Hepatocyte (in vitro differentiated cells): ENCODE results near the gene LSM7. TPM values are rescaled to one million over a fixed set of nuclear protein-coding genes. Genes with fewer than 3 reads are reported as not detected.

Source experiments
- DNase-seq: peaks from one replicate; pipeline ENCODE4 v3.0.0-alpha.2; 2016; ENCODE audit warnings: low spot score
- H2AFZ ChIP-seq: fragments of 200-600 bp; sonication (generic); 2 replicates; pipeline ENCODE4 v1.6.0; 2016; ENCODE audit warnings: antibody characterized with exemption, mild to moderate bottlenecking
- H3K27ac ChIP-seq: fragments of 200-600 bp; sonication (generic); 2 replicates; pipeline ENCODE4 v1.5.1; 2016; ENCODE audit warnings: mild to moderate bottlenecking
- H3K27me3 ChIP-seq: fragments of 200-600 bp; sonication (generic); 2 replicates; pipeline ENCODE4 v1.6.1; 2016
- H3K36me3 ChIP-seq: fragments of 200-600 bp; sonication (generic); replicated peaks from 2 replicates; pipeline ENCODE4 v1.5.1; 2016; ENCODE audit warnings: low read depth; ENCODE audit not compliant: insufficient read depth
- H3K4me1 ChIP-seq: fragments of 200-600 bp; sonication (generic); 2 replicates; pipeline ENCODE4 v1.5.1; 2016; ENCODE audit warnings: mild to moderate bottlenecking, moderate library complexity; ENCODE audit not compliant: insufficient read depth
- H3K4me2 ChIP-seq: fragments of 200-600 bp; sonication (generic); 2 replicates; pipeline ENCODE4 v1.6.0; 2016
- H3K4me3 ChIP-seq: fragments of 200-600 bp; sonication (generic); 2 replicates; pipeline ENCODE4 v1.5.1; 2016; ENCODE audit warnings: mild to moderate bottlenecking
- H3K79me2 ChIP-seq: fragments of 200-600 bp; sonication (generic); 2 replicates; pipeline ENCODE4 v1.6.0; 2017; ENCODE audit warnings: mild to moderate bottlenecking
- H3K9me2 ChIP-seq: fragments of 200-600 bp; sonication (generic); replicated peaks from 2 replicates; pipeline ENCODE4 v1.6.0; 2017; ENCODE audit warnings: mild to moderate bottlenecking; ENCODE audit not compliant: insufficient read depth
- H3K9me3 ChIP-seq: fragments of 200-600 bp; sonication (generic); 2 replicates; pipeline ENCODE4 v1.5.1; 2016; ENCODE audit warnings: low read depth, mild to moderate bottlenecking
- H4K20me1 ChIP-seq: fragments of 200-600 bp; sonication (generic); 2 replicates; pipeline ENCODE4 v1.6.0; 2016; ENCODE audit warnings: mild to moderate bottlenecking; ENCODE audit not compliant: insufficient read depth, poor library complexity, severe bottlenecking
- EZH2 ChIP-seq: fragments of 200-600 bp; sonication (generic); IDR thresholded peaks from 2 replicates; pipeline ENCODE4 v1.6.1; 2016; ENCODE audit warnings: antibody characterized with exemption, mild to moderate bottlenecking, borderline replicate concordance
- EZH2phosphoT487 ChIP-seq: fragments of 200-600 bp; sonication (generic); IDR thresholded peaks from one replicate; pipeline ENCODE4 v1.6.1; 2018; ENCODE audit warnings: antibody characterized with exemption, mild to moderate bottlenecking, low read depth, moderate library complexity; ENCODE audit not compliant: unreplicated experiment, severe bottlenecking
- WGBS: methylation state at CpG from one replicate; pipeline ENCODE4 v1.1.6; 2016; ENCODE audit warnings: low lambda C conversion rate; ENCODE audit errors: missing lambda C conversion rate; 5-methylcytosine and 5-hydroxymethylcytosine counted together
- polyA plus RNA-seq: library from polyadenylated mRNA; unstranded; fragments of >200 nt; fragmentation: Nextera tagmentation; extraction: Ambion mirVana; gene quantifications from 2 replicates; pipeline ENCODE4 v1.2.1, GENCODE V29; 2016
- total RNA-seq: library from RNA; depleted of rRNA; stranded (reverse); fragments of >200 nt; gene quantifications from 2 replicates; pipeline ENCODE4 v1.2.3, GENCODE V29; 2014
- TF ChIP-seq, protein P1 (sequence below): fragments of 200-600 bp; sonication (generic); IDR thresholded peaks from 2 replicates; pipeline ENCODE4 v1.5.1; 2016; ENCODE audit warnings: antibody characterized with exemption, mild to moderate bottlenecking; ENCODE audit not compliant: poor library complexity

The LSM7 gene
- total and polyA plus RNA-seq, 2 experiments from 2014 or later, result 150 to 190 TPM

DNA sequence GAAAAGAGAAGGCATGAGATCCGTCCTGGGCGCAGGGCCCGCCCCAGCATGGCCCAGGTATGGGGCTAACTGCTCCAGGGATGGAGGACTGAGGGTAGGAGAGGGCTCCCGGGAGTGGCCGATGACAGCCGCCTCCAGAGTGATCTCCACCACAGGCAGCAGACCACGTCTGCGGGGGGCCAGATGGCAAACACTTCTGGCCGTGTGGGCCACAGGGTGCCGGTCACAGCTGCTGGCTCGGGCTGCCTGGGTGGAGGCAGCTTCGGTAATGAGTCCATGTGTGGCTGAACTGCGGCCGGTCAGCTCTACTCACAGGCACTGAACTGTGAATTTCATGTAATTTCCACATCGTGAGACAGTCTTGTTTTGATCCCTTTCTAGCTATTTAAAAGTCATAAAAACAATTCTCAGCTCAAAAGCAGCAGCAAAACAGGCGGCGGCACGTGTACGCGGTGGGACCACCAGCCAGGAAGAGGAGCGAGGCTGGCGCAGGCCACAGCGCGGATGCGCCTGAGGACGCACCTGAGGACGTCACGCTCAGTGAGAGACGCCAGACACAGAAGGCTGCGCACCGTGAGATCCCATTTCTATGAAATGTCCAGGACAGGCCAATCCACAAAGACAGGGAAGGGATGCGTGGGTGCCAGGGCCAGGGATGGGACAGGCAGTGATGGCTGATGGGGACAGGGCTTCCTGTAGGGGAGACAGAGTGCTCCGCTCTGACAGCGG lies 4.0 kb downstream of the LSM7 start:
- TF ChIP-seq, protein P1, sequence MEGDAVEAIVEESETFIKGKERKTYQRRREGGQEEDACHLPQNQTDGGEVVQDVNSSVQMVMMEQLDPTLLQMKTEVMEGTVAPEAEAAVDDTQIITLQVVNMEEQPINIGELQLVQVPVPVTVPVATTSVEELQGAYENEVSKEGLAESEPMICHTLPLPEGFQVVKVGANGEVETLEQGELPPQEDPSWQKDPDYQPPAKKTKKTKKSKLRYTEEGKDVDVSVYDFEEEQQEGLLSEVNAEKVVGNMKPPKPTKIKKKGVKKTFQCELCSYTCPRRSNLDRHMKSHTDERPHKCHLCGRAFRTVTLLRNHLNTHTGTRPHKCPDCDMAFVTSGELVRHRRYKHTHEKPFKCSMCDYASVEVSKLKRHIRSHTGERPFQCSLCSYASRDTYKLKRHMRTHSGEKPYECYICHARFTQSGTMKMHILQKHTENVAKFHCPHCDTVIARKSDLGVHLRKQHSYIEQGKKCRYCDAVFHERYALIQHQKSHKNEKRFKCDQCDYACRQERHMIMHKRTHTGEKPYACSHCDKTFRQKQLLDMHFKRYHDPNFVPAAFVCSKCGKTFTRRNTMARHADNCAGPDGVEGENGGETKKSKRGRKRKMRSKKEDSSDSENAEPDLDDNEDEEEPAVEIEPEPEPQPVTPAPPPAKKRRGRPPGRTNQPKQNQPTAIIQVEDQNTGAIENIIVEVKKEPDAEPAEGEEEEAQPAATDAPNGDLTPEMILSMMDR, result no peak
- TF ChIP-seq EZH2, result no peak
- TF ChIP-seq EZH2phosphoT487, result no peak
- no peak overlapping the region for H2AFZ ChIP-seq
- 93% methylated on average over 34 of the region's 34 CpGs for WGBS
- peaks cover 28% of the 10 kb centered on the region for H3K79me2 ChIP-seq
- H3K4me1 ChIP-seq, result peaks cover 4% of the 10 kb centered on the region
- no peak for DNase-seq
- H3K4me2 ChIP-seq, result no peak overlapping the region
- no peaks in the 10 kb centered on the region for H3K9me3 ChIP-seq
- H3K4me3 ChIP-seq, result no peak overlapping the region
- no peaks in the 10 kb centered on the region for H4K20me1 ChIP-seq
- H3K9me2 ChIP-seq, result no peaks in the 10 kb centered on the region
- no peaks in the 10 kb centered on the region for H3K27me3 ChIP-seq
- no peaks in the 10 kb centered on the region for H3K36me3 ChIP-seq
- no peak overlapping the region for H3K27ac ChIP-seq

GRCh38 chr19:2323707-2324106 lies 4.7 kb downstream of the LSM7 start:
- H3K4me1 ChIP-seq, result no peaks in the 10 kb centered on the region
- 93% methylated on average over 18 of the region's 19 CpGs for WGBS
- no peaks in the 10 kb centered on the region for H3K36me3 ChIP-seq

GRCh38 chr19:2321565-2322283 lies 6.7 kb downstream of the LSM7 start:
- Histone ChIP-seq H3K36me3 (no peaks in the 10 kb centered on the region), H3K27me3 (no peaks in the 10 kb centered on the region), H3K4me1 (no peaks in the 10 kb centered on the region), H3K4me2 (no peak overlapping the region), H3K79me2 (peaks cover 8% of the 10 kb centered on the region), H3K27ac (no peak overlapping the region), H3K4me3 (no peak overlapping the region), H4K20me1 (no peaks in the 10 kb centered on the region), H3K9me3 (no peaks in the 10 kb centered on the region), H3K9me2 (no peaks in the 10 kb centered on the region), H2AFZ (no peak overlapping the region)
- TF ChIP-seq EZH2 (no peak), EZH2phosphoT487 (no peak)
- TF ChIP-seq, protein P1, result no peak
- DNase-seq, result no peak
- 97% methylated on average over 34 of the region's 39 CpGs for WGBS

More at GRCh38 chr19:2323707-2324106, 4.7 kb downstream of the LSM7 start:
- Histone ChIP-seq H4K20me1 (no peaks in the 10 kb centered on the region), H3K9me2 (no peaks in the 10 kb centered on the region), H2AFZ (no peak overlapping the region), H3K9me3 (no peaks in the 10 kb centered on the region), H3K4me2 (no peak overlapping the region), H3K27ac (no peak overlapping the region), H3K79me2 (peaks cover 21% of the 10 kb centered on the region), H3K4me3 (no peak overlapping the region), H3K27me3 (no peaks in the 10 kb centered on the region)
- DNase-seq, result no peak
- TF ChIP-seq EZH2phosphoT487 (no peak), EZH2 (no peak)
- TF ChIP-seq, protein P1, result no peak
